GM21515 (cell line): ENCODE measurements around the gene FBH1.
"Not testable (repeated sequence)": the region's sequence is repeated elsewhere in the genome, so short reads cannot be mapped to it uniquely, and the experiment has no call there.

Experiments used
- ATAC-seq: cut with Tn5 transposase; IDR thresholded peaks from one replicate; pipeline ENCODE4 v1.9.1; 2021; ENCODE audit not compliant: unreplicated experiment

Gene FBH1

GRCh38 chr10:5938291-5938690, 48.2 kb downstream of the FBH1 start:
- no peak for ATAC-seq

GRCh38 chr10:5940807-5941218, 50.8 kb downstream of the FBH1 start:
- no peak for ATAC-seq

DNA sequence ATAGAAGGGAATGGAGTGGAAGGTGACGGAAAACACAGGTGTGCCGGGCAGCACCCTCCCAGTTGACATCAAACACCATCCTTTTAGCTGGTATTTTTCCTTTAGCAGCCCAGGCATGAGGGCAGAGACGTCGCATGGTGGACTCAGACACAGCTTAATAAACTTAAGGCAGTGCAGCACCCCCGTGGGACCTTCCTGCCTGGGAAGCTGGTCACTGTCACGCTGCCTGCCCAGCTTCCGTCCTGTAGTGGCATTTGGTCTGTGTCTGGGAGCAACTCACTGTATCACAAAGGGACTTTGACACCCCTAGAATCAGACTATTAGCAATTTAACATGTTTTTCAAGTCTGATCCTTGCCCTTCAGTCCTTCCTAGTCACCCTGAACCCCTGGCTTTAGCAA, 51.5 kb downstream of the FBH1 start:
- no peak for ATAC-seq

GRCh38 chr10:5942001-5942400, 52.0 kb downstream of the FBH1 start:
- no peak for ATAC-seq

DNA sequence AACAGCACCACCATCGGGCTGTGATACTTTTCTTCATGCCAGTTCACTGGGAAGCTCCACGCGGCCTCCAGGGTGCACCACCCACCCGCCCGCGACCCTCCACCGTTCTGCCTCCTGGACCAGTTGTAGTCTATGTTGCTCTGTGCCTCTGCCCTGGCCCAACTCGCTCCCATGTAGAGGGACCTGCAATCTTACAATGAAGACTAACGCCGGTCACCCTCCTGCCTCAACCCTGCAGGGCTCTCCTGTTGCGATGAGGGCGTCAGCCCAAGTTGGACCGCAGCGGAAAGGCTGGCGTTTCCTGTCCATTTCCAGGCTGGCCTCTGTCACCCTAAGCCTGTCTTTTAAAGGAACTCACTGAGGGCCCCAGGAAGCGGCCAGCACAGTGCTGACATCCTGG, 52.4 kb downstream of the FBH1 start:
- no peak for ATAC-seq

DNA sequence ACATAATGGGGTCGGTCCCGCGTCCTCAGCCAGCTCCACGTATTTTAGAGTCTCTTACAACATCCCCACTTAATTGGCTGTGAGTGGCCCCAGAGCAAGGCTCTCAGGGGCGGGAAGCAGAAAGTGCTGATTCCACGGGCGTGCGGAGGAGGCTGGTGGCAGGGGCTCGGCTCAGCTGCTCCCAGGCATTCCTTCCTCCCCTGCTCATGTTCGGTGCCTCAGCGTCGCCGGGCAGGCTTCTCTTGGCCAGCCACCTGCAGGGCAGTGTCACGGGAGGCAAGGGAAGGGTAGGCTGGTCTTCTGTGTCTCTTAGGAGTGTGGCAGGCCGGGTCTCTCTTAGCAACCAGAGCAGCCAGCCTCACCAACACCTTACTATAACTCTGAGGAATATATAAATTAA, 53.5 kb downstream of the FBH1 start:
- ATAC-seq: no peak

DNA sequence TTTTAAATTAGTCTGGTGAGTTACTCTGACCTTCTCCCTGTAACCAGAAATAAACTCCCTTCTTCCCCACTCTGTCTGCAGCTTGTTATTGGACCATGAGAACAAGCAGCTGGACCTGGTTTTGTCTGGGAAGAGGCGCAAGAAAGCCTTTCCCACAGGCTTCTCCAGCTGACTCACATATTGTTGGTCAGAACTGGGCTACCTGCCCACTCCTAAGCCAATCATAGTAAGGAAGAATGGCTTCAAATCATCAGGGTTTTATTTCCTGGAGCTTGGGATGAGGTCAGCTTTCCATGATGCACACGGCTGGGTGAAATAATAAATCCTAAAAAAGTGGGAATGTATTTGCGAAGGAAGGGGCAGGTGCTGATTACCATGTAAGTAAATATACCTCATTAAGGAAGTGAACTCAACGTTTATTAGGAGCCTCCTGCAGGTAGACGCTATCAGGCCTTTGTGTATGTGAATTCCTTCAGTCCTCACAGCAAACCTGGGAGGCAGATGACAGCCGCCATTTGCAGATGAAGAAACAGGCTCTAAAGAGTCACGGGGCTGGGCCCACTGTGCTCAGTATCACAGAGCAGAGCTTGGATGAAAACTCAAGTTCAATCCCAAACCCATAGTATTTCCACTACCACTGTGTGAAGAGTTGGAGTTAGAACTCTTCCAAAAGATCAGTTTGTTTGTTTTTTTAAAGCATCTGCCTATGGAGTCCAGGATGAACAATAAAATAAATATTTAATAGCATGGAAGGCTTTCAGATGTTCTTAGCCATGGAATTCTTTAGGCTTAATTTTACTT, 54.5 kb downstream of the FBH1 start:
- no peak for ATAC-seq

GRCh38 chr10:5945190-5945509, 55.1 kb downstream of the FBH1 start:
- ATAC-seq: no peak

DNA sequence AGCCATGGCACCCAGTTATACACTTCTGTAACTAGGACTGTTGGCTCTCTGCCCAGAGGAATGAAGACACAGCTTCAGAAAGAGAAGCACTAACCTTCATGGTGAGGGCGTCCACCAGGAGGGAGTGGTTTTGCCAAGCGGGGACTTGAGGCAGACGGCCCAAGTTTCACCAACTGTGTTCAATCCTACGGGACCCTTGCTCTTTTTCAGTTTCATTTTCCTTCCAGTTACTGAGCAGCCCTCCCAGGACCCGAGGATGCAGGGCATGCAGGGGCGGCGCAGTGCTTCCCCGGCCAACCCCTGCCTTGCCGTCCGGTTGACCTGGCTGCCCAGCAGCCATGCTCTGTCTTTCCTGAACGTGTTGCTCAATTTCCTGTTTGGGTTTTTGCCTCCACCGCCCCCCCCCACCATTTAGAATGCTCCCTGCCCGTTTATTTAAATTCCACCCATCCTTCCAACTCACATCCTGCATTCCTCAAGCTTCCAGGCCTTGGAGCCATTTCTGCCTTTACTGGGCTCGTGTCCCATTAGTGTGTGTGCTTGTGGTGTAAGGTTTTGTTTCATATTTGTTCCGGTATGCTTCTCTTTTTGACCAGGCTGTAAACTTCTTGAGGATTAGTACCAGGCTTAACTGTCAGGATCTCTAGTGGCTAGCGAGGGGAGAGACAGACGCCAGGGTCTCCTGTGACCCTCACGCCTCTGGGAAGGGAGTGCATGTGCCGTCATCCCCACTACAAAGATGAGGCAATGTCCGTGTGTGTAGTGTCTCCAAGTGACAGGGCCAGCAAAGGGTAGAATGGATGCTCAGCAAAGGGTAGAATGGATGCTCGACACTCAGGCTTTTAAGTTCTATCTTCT, 55.7 kb downstream of the FBH1 start:
- no peak for ATAC-seq

- ATAC-seq: not testable (repeated sequence)
These were observed 56.4 kb downstream of the FBH1 start for GRCh38 chr10:5946419-5946775.

GRCh38 chr10:5946786-5947185, 56.7 kb downstream of the FBH1 start:
- ATAC-seq: no peak

GRCh38 chr10:5947471-5948207, 57.6 kb downstream of the FBH1 start:
- ATAC-seq: no peak

DNA sequence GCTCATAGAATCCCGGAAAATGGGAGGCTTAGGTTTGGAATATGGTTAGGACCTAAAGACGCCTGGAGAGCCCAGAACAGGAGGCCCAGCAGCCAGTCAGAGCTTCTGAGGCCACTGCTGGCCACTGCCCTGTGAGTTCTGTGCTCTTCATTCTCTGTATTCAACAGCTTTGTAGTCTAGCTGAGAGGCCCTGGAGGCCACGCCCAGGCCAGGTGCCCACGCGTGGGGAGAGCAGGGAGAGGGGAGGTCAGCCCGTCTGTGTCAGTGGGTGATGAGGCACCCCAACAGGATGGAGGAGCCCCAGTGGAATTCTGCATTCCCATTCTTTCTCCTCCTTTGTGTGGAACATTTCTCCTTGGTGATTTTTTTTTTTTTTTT, 58.2 kb downstream of the FBH1 start:
- ATAC-seq: no peak

DNA sequence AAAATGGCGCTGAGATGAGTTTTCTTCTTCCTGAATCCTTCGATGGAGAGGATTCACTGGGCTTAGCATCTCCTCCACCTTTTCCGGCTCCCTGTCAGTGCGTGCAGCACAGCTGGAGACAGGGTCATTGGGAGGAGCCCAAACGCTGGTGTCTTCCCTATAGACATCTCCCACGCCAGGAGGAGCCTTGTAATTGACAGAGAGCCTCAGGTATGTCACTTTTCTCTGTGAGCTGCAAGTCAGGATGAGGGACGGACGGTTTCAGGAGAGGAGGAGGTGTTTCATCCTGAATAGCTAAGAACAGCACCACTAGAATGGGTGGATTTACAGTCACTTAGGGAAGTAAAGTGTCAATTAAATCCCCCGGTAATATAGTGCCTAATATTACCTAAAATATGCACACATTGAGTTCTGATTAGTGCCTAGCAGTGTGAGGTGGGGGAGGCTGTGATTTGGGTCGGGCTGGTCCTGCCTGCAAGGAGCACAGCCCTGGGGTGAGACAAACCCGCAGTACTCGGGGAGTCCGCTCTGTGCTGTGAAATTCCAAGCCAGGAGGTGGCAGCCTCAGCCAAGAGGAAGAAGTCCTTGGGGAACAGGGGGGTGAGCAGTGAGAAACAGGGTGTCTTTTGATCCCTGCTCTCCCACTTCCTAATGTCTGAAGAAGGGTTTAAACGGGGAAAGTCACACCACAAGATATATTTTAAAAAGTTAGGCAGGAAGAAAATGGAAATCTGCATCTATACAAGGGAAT, 59.1 kb downstream of the FBH1 start:
- ATAC-seq: no peak

- ATAC-seq: no peak
These were observed 61.2 kb downstream of the FBH1 start for GRCh38 chr10:5951167-5951711.

DNA sequence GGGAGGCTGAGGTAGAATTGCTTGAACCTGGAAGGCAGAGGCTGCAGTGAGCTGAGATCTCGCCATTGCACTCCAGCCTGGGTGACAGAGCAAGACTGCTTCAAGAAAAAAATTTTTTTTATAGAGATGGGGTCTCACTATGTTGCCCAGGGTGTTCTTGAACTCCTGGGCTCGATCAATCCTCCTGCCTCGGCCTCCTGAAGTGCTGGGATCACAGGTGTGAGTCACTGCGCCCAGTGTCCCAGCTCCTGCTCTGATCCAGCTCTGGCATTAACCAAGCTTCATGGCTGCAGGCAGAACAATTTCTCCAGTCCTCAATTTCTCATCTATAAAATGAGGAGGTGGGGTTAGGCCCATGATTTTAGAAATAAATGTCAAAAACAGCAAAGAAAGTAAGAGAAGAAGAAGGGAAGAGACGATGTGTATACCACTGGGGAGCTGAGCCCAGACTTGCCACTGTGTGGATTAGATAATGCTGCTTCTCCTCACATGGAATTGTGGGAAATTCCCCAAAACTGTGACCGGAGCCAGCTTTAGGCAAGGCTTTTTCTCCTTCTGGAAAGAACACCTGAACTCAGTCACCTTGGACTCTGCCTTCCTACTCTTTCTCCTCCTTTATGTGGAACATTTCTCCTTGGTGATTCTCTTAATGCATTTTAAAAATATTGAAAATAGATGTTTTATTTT, 61.8 kb downstream of the FBH1 start:
- ATAC-seq: no peak

DNA sequence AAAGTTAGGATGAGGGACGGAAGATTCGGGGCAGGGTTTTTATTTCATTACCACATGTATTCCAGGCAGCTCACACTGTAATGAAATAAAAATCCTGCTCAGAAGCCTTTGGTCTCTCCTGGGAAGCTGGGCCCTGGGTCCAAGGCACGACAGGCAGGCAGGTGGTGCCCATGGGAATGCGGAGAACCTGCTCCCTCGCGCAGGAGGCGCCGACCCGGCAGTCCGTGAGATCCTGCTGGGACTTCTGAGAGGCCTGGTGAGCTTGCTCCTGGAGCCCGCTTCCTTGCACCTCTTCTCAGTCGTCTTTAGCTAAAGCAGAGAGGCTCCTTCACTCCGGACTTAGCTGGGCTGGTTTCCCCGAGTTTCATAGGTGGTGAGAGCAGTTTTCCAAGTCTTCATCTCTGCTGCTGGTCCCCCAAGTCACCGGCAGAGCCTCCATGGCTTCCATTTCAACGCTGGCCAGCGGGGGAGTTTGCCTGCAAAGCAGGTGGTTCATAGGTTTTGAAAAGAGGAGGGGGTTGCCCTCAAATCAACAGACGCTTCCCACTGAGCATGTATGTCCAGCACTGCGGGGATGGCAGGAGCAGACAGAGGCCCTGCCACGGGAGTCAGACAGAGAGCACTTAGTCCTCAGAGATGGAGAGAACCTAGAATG, 62.8 kb downstream of the FBH1 start:
- no peak for ATAC-seq

DNA sequence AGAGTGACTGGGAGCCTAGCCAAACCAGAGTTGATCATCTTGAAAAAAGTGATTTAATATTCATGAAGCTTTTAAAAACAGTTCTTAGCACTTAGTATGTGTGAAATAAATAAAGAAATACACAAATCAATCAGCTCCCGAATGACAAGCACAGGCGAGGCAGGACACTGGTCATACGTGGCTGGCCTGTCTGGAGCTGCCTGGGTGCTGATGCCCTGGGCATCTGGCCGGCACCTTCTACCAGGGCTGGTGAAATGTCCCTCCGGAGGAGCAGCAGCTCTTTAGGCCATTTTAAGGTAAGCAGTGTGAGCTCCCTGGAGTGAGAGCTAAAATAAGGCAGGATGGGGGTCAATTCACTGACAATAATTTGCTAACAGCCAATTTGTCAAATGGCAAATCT, 63.6 kb downstream of the FBH1 start:
- no peak for ATAC-seq

GRCh38 chr10:5956146-5956936, 66.3 kb downstream of the FBH1 start:
- no peak for ATAC-seq
